Measurements from ENCODE around the gene FBXL7.

FBXL7 gene

DNA sequence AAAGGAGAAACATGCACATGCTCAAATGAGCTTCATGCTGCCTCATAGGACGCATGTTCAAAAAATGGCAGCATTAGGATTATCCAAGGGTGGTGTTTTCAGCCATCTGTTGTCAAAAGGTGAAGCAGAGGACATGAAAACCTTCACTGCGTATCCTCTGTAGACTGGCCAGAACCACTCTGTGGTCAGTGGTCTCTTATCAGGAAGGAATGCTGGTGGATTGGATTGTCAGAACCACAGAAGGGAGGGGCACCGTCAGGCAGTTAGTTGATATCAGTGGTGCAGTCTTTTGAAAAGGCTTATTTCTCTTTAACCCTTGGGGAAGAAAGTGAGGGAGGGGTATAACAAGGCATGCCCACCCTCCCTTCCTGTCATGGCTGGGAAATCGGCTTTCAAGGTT is 100.1 kb downstream of the FBXL7 start:
- TF ChIP-seq, protein P1, sequence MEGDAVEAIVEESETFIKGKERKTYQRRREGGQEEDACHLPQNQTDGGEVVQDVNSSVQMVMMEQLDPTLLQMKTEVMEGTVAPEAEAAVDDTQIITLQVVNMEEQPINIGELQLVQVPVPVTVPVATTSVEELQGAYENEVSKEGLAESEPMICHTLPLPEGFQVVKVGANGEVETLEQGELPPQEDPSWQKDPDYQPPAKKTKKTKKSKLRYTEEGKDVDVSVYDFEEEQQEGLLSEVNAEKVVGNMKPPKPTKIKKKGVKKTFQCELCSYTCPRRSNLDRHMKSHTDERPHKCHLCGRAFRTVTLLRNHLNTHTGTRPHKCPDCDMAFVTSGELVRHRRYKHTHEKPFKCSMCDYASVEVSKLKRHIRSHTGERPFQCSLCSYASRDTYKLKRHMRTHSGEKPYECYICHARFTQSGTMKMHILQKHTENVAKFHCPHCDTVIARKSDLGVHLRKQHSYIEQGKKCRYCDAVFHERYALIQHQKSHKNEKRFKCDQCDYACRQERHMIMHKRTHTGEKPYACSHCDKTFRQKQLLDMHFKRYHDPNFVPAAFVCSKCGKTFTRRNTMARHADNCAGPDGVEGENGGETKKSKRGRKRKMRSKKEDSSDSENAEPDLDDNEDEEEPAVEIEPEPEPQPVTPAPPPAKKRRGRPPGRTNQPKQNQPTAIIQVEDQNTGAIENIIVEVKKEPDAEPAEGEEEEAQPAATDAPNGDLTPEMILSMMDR (conservative IDR thresholded peaks at IDR 0.05): no peak
- no peak overlapping the region for H3K27ac ChIP-seq

DNA sequence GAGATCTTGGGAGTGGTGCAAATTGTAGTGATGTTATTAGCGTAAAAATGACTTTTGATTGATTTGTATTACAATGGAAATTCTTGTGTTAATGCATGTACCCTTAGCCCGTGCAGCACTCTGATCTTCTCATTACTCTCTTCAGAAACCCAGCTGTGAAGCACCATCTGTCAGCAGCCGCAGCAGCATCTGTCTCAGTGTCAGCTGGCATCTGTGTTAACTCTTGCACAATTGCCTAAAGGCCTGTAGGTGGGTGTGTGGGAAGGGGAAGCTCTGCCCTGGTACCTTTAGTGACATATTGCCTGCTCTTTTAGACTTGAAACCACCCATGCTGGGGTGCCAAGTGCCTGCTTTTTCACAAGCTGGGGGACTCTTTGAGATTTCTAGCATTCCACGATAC is 101.3 kb downstream of the FBXL7 start:
- TF ChIP-seq, protein P1 (conservative IDR thresholded peaks at IDR 0.05): no peak
- H3K27ac ChIP-seq: no peak overlapping the region

DNA sequence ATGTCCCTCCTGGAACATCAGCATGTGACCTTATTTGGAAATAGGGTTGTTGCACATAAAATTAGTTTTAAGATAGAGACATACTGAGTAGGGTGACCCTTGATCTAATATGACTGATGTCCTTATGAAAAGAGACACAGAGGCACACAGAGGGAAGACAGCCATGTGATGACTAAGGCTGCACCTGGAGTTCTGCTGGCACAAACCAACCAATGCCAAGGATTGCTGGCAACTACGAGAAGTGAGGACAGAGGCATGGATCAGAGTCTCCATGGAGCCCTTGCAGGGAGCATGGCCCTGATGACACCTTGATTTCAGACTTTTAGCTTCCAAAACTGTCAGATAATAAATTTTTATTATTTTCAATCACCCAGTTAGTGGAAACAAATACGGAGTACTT is 101.9 kb downstream of the FBXL7 start:
- no peak overlapping the region for H3K27ac ChIP-seq
- TF ChIP-seq, protein P1 (conservative IDR thresholded peaks at IDR 0.05): no peak

DNA sequence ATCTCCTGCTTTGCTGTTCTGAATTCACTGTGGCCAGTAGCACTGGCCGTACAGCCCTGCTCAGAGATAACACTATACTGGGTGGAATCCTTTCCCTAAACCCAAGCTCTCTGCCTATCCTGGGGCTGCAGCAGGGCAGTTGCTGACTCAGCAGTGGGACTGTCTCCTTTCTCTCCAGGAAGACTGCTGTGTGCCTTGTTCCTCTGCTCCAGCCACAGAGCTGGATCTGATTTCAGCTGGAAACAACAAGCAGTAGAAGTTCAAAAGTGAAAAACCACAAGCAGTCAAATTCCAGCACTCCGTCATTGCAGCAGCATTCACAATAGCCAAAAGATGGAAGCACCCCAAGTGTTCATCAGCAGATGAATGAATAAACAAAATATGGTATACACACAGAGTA is 105.0 kb downstream of the FBXL7 start:
- H3K27ac ChIP-seq: no peak overlapping the region
- TF ChIP-seq, protein P1 (conservative IDR thresholded peaks at IDR 0.05): no peak

DNA sequence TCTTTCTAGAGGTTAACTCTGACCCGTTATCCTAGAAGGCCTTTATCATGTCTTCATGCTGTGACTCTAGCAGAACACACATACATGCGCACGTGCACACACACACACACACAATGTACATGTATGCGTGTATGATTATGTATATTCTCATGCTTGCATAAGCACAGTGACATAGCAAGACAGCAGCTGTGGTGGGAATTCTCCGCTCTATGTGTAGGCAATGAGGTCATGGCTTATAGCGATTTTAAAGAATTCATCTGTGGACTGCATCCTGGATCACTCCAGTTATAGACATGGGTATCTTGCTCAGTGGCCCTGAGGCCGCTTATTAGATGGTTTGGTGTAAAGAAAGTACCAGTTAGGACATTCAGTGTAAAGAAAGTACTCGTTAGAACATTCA is 106.2 kb downstream of the FBXL7 start:
- no peak overlapping the region for H3K27ac ChIP-seq
- TF ChIP-seq, protein P1 (conservative IDR thresholded peaks at IDR 0.05): no peak

DNA sequence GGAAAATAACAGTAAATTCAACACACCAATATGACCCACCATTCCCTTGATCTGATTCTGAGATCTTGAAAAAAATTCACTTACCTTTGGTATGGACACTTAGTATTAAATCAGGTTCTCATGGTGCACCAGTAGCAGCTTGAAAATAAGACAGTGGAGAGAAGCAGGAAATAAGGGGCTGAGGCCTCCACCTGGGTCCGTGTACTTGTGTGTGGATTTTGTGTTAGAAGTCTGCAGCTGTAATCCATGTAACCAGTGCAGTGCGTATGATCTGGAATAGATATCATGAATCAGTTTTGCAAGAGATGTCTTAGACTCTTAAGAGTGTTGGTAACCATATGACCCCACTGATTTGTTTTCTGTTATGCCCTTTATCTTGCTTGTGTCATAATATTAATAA is 107.1 kb downstream of the FBXL7 start:
- no peak overlapping the region for H3K27ac ChIP-seq
- TF ChIP-seq, protein P1 (conservative IDR thresholded peaks at IDR 0.05): no peak

DNA sequence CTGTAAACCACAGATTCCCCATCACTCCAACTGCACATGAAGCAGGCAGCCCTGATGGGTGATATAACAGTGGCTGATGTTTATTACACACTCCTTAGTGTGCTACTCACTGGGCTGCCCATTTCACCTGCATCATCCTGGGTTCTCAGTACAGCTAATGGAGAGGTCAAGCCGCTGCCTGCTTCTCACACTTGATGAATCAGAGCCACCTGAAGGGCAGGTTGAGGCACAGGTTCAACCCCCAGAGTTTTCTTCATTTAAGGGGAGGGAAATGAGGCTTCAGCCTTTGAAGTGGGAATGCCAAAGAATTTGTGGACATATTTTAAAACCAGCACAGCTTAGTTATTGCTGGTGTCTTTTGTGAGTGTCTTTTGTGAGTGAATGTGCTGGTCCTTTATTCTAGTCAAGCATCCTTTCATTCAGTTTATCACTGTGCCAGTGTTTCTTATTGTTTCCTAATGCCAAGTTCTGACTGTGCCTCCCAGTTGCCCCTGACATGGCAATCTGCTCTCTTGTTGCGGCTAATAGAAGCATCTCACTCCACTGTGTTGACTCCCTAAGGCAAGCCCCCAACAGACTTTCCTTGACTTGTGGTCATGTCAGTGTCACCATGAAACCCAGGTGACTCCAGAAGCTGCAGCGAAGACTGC is 109.2 kb downstream of the FBXL7 start:
- H3K27ac ChIP-seq: no peak overlapping the region

More for the DNA sequence above, 109.2 kb downstream of the FBXL7 start:
- TF ChIP-seq, protein P1 (conservative IDR thresholded peaks at IDR 0.05): no peak
